SU-DHL-6 (cell line): ENCODE data around the gene CNTN1.

ENCODE experiments used
- H2AFZ ChIP-seq: fragments of 200-600 bp; sonication (generic); 2 replicates; pipeline ENCODE4 v1.6.1; 2014; ENCODE audit warnings: low read depth, mild to moderate bottlenecking, moderate library complexity, mixed read lengths, antibody characterized with exemption, low read length; ENCODE audit not compliant: severe bottlenecking
- H3F3A ChIP-seq: fragments of 200-600 bp; shearing (Covaris generic); 2 replicates; pipeline ENCODE4 v1.6.0; 2016; ENCODE audit warnings: antibody characterized with exemption, mild to moderate bottlenecking; ENCODE audit not compliant: insufficient read depth
- H3K27ac ChIP-seq: fragments of 200-600 bp; sonication (generic); 2 replicates; pipeline ENCODE4 v1.5.1; 2016; ENCODE audit warnings: low read depth, mild to moderate bottlenecking, low read length, moderate library complexity, mixed read lengths
- H3K27me3 ChIP-seq: fragments of 200-600 bp; sonication (generic), shearing (Covaris generic); 2 replicates; pipeline ENCODE4 v1.6.0; 2014; ENCODE audit warnings: mild to moderate bottlenecking, low read length
- H3K36me3 ChIP-seq: fragments of 200-600 bp; sonication (generic); 2 replicates; pipeline ENCODE4 v1.6.1; 2014; ENCODE audit warnings: mild to moderate bottlenecking, low read length, mixed read lengths
- H3K4me2 ChIP-seq: fragments of 300-600, 200-600 bp; shearing (Covaris generic), sonication (generic); 2 replicates; pipeline ENCODE4 v1.6.0; 2014; ENCODE audit warnings: low read length, low read depth, mild to moderate bottlenecking; ENCODE audit not compliant: poor library complexity, severe bottlenecking
- H3K4me3 ChIP-seq: fragments of 200-600 bp; sonication (generic); 2 replicates; pipeline ENCODE4 v1.5.1; 2014; ENCODE audit warnings: antibody characterized with exemption, low read length, mild to moderate bottlenecking, mixed read lengths; ENCODE audit not compliant: insufficient read depth, poor library complexity, severe bottlenecking
- H3K79me2 ChIP-seq: fragments of 200-600 bp; sonication (generic); 2 replicates; pipeline ENCODE4 v1.6.1; 2014; ENCODE audit warnings: mild to moderate bottlenecking, low read length, moderate library complexity; ENCODE audit not compliant: insufficient read depth
- H3K9ac ChIP-seq: fragments of 200-600 bp; sonication (generic); 2 replicates; pipeline ENCODE4 v1.7.0; 2014; ENCODE audit warnings: mild to moderate bottlenecking, low read length
- H3K9me2 ChIP-seq: fragments of 200-600 bp; sonication (generic); replicated peaks from 2 replicates; pipeline ENCODE4 v1.6.1; 2014; ENCODE audit warnings: low read length; ENCODE audit not compliant: insufficient read depth
- H3K9me3 ChIP-seq: fragments of 200-600 bp; sonication (generic); 2 replicates; pipeline ENCODE4 v1.6.1; 2014; ENCODE audit warnings: low read length, mixed read lengths; ENCODE audit not compliant: insufficient read depth
- H4K20me1 ChIP-seq: fragments of 200-600 bp; sonication (generic); 2 replicates; pipeline ENCODE4 v1.6.1; 2014; ENCODE audit warnings: low read depth, mild to moderate bottlenecking, antibody characterized with exemption, low read length, moderate library complexity, mixed read lengths
- CTCF ChIP-seq: fragments of 200-600 bp; sonication (generic); IDR thresholded peaks from one replicate; pipeline ENCODE4 v1.5.1; 2017; ENCODE audit warnings: antibody characterized with exemption, mild to moderate bottlenecking, low read length, moderate library complexity; ENCODE audit not compliant: insufficient read depth, poor library complexity, severe bottlenecking
- EZH2phosphoT487 ChIP-seq: fragments of 200-600 bp; sonication (generic), shearing (Covaris generic); conservative IDR thresholded peaks from 2 replicates; pipeline ENCODE4 v1.6.1; 2018; ENCODE audit warnings: mild to moderate bottlenecking, antibody characterized with exemption, low read length, moderate library complexity, mixed read lengths

CNTN1 gene

GRCh38 chr12:40854604-40855003 is 162.4 kb downstream of the CNTN1 start:
- H3K9me2 ChIP-seq = no peaks in the 10 kb centered on the region
- H3K27ac ChIP-seq = no peak overlapping the region
- no peaks in the 10 kb centered on the region for H3K27me3 ChIP-seq
- no peak overlapping the region for H2AFZ ChIP-seq
- no peaks in the 10 kb centered on the region for H3K36me3 ChIP-seq
- TF ChIP-seq EZH2phosphoT487 (no peak), CTCF (no peak)
- H3K4me2 ChIP-seq = no peak overlapping the region
- no peaks in the 10 kb centered on the region for H3K79me2 ChIP-seq
- H3K9me3 ChIP-seq = no peaks in the 10 kb centered on the region
- no peaks in the 10 kb centered on the region for H4K20me1 ChIP-seq
- H3F3A ChIP-seq = no peaks in the 10 kb centered on the region
- H3K4me3 ChIP-seq = no peak overlapping the region
- H3K9ac ChIP-seq = no peak overlapping the region

GRCh38 chr12:40864891-40865290 is 172.7 kb downstream of the CNTN1 start:
- no peaks in the 10 kb centered on the region for H3K36me3 ChIP-seq
- H3K27ac ChIP-seq = no peak overlapping the region
- no peaks in the 10 kb centered on the region for H3F3A ChIP-seq
- no peaks in the 10 kb centered on the region for H3K27me3 ChIP-seq
- TF ChIP-seq CTCF (no peak), EZH2phosphoT487 (no peak)
- no peak overlapping the region for H3K4me3 ChIP-seq
- no peaks in the 10 kb centered on the region for H3K79me2 ChIP-seq
- H2AFZ ChIP-seq = no peak overlapping the region
- no peaks in the 10 kb centered on the region for H3K9me2 ChIP-seq
- H3K9ac ChIP-seq = no peak overlapping the region
- H3K9me3 ChIP-seq = no peaks in the 10 kb centered on the region
- H4K20me1 ChIP-seq = no peaks in the 10 kb centered on the region
- H3K4me2 ChIP-seq = no peak overlapping the region

GRCh38 chr12:40870981-40871380 is 178.7 kb downstream of the CNTN1 start:
- Histone ChIP-seq H3K9ac (no peak overlapping the region), H3K4me3 (no peak overlapping the region), H3K4me2 (no peak overlapping the region), H3K79me2 (no peaks in the 10 kb centered on the region), H3K36me3 (no peaks in the 10 kb centered on the region), H3K27ac (no peak overlapping the region), H3K9me2 (no peaks in the 10 kb centered on the region), H3K9me3 (no peaks in the 10 kb centered on the region), H4K20me1 (no peaks in the 10 kb centered on the region), H3F3A (no peaks in the 10 kb centered on the region), H2AFZ (no peak overlapping the region), H3K27me3 (no peaks in the 10 kb centered on the region)
- no peak for TF ChIP-seq EZH2phosphoT487
- no peak for TF ChIP-seq CTCF
